Colon (tissue), 2 donors: Measurements from ENCODE around the gene MCF2L.
"Not testable (repeated sequence)": the region's sequence is repeated elsewhere in the genome, so short reads cannot be mapped to it uniquely, and the experiment has no call there.

Experiments used
- FAIRE-seq: peaks from 2 replicates; lab custom pipeline; 2012; peaks lifted over from hg19 to GRCh38; lab: Jason Lieb, UNC
- donor health status: control.
- donor health status: control.

The MCF2L gene

GRCh38 chr13:113016526-113017295 is 47.7 kb downstream of the MCF2L start:
- no peak for FAIRE-seq

GRCh38 chr13:113017506-113018215 is 48.6 kb downstream of the MCF2L start:
- FAIRE-seq = no peak

GRCh38 chr13:113018676-113019465 is 49.9 kb downstream of the MCF2L start:
- FAIRE-seq = no peak

- FAIRE-seq = no peak
Measured at GRCh38 chr13:113020323-113021080, 51.5 kb downstream of the MCF2L start.

- FAIRE-seq = no peak
Measured at GRCh38 chr13:113021391-113021790, 52.4 kb downstream of the MCF2L start.

- no peak for FAIRE-seq
Measured at GRCh38 chr13:113021811-113022210, 52.8 kb downstream of the MCF2L start.

GRCh38 chr13:113022391-113022744 is 53.4 kb downstream of the MCF2L start:
- FAIRE-seq = no peak

GRCh38 chr13:113022745-113023574 is 53.9 kb downstream of the MCF2L start:
- FAIRE-seq = no peak

- no peak for FAIRE-seq
Measured at GRCh38 chr13:113023694-113024430, 54.8 kb downstream of the MCF2L start.

GRCh38 chr13:113024466-113024865 is 55.5 kb downstream of the MCF2L start:
- FAIRE-seq = no peak

GRCh38 chr13:113026391-113026910 is 57.4 kb downstream of the MCF2L start:
- FAIRE-seq = no peak

- FAIRE-seq = no peak
Measured at GRCh38 chr13:113027095-113027494, 58.1 kb downstream of the MCF2L start.

GRCh38 chr13:113027566-113027965 is 58.6 kb downstream of the MCF2L start:
- no peak for FAIRE-seq

- FAIRE-seq = no peak
Measured at GRCh38 chr13:113028336-113029060, 59.5 kb downstream of the MCF2L start.

- FAIRE-seq = no peak
Measured at GRCh38 chr13:113029061-113029445, 60.0 kb downstream of the MCF2L start.

- no peak for FAIRE-seq
Measured at GRCh38 chr13:113029487-113030258, 60.7 kb downstream of the MCF2L start.

- not testable (repeated sequence) for FAIRE-seq
Measured at GRCh38 chr13:113030259-113030640, 61.2 kb downstream of the MCF2L start.

GRCh38 chr13:113031465-113031864 is 62.5 kb downstream of the MCF2L start:
- no peak for FAIRE-seq

- no peak for FAIRE-seq
Measured at GRCh38 chr13:113032291-113032690, 63.3 kb downstream of the MCF2L start.
